H1 (cell line): ENCODE results near the gene ATP6AP1. TPM values are rescaled to one million over a fixed set of nuclear protein-coding genes. Genes with fewer than 3 reads are reported as not detected.

Experiments used
- RFX5 ChIP-seq: IDR thresholded peaks from 2 replicates; pipeline ENCODE4 v1.6.1; 2011; ENCODE audit warnings: low read depth, low read length, improper control_type of control experiment, borderline replicate concordance
- SP2 ChIP-seq: IDR thresholded peaks from 2 replicates; pipeline ENCODE4 v1.6.1; 2012; ENCODE audit warnings: mild to moderate bottlenecking, low read length, inconsistent platforms
- TAF7 ChIP-seq: optimal IDR thresholded peaks from 2 replicates; pipeline ENCODE3; 2011; ENCODE audit warnings: low read depth, mild to moderate bottlenecking, inconsistent platforms, low read length, moderate library complexity, borderline replicate concordance
- TEAD4 ChIP-seq: IDR thresholded peaks from 2 replicates; pipeline ENCODE4 v1.6.1; 2012; ENCODE audit warnings: low read depth, low read length, inconsistent platforms, mixed read lengths
- polyA plus RNA-seq, 7 experiments: library from polyadenylated mRNA; depleted of rRNA in 3 of 7; stranded (reverse) in 5 of 7; unstranded in 2 of 7; fragments of >200 nt in 5 of 7; fragments of 200-250 nt in 2 of 7; gene quantifications; 1 replicate in 5 of 7; 2 replicates in 1 of 7; 4 replicates in 1 of 7; pipeline versions ENCODE4 v1.2.1 to v1.2.3, GENCODE V29; 2011 to 2013; ENCODE audit warnings: missing spikeins in 2 of 7, mixed read lengths in 2 of 7
- total RNA-seq: library from RNA; stranded (reverse); fragmentation: NEBNext Ultra II Directional; extraction: Animal tissue kit (Norgen Biotek cat#: 25700); gene quantifications from 2 replicates; pipeline ENCODE4 v1.2.1, GENCODE V29; 2021

The ATP6AP1 gene
- total and polyA plus RNA-seq, 2 of the 8 experiments (the other 6 are each of a cell fraction or from before 2014, with no cell fraction given): 44.6 to 80.8 TPM

- no peak for TF ChIP-seq TEAD4
- no peak for TF ChIP-seq RFX5
- no peak for TF ChIP-seq TAF7
- no peak for TF ChIP-seq SP2
These were observed 54.3 kb downstream of the ATP6AP1 start (continued) for GRCh38 chrX:154482786-154483185.
